Measurements from ENCODE around the gene LMTK3. TPM values are rescaled to one million over a fixed set of nuclear protein-coding genes. Genes with fewer than 3 reads are reported as not detected.

Gene LMTK3
- polyA plus RNA-seq, 1 donor (not counting 4 experiments of a cell fraction or from before 2014, with no cell fraction given), result 0.51 TPM

DNA sequence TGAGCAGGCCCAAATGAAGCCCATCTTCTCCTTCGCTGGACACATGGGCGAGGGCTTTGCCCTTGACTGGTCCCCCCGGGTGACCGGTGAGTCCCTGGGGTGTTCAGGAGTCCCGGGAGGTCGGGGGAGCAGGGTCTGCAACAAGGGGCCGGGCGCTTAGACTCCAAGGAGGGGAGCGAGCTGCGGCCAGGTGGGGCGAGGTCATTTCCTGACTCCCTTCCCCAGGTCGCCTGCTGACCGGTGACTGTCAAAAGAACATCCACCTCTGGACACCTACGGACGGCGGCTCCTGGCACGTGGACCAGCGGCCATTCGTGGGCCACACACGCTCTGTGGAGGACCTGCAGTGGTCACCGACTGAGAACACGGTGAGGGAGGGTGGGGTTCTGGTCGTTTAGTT, 61.2 kb downstream of the LMTK3 start:
- no peak overlapping the region for H2AFZ ChIP-seq (ENCODE audit: control insufficient read depth, low read length)
- H3K9me3 ChIP-seq (ENCODE audit: control insufficient read depth, low read depth, low read length), result no peaks in the 10 kb centered on the region
- no peak overlapping the region for H3K27ac ChIP-seq (ENCODE audit: control insufficient read depth, insufficient read depth, low read length)
- no peak overlapping the region for H3K4me3 ChIP-seq (ENCODE audit: control insufficient read depth in 2 of 3, extremely low read depth in 1 of 3, insufficient read depth in 2 of 3, low read depth in 1 of 3, low read length in 3 of 3)
- DNase-seq (ENCODE audit: low read depth, low spot score) (no peak), FAIRE-seq (no peak)
- H3K9ac ChIP-seq (ENCODE audit: control insufficient read depth, extremely low read depth, insufficient read depth, low read length), result no peak overlapping the region
- H3K27me3 ChIP-seq (ENCODE audit: control insufficient read depth, extremely low read depth, insufficient read depth, low read length), result no peaks in the 10 kb centered on the region
- no peaks in the 10 kb centered on the region for H3K9me1 ChIP-seq (ENCODE audit: control insufficient read depth, extremely low read depth, insufficient read depth, low read length)
- H4K20me1 ChIP-seq (ENCODE audit: control insufficient read depth, extremely low read depth, insufficient read depth, low read length), result peaks cover 3% of the 10 kb centered on the region
- peaks cover 4% of the 10 kb centered on the region for H3K4me1 ChIP-seq (ENCODE audit: control insufficient read depth, extremely low read depth, insufficient read depth, low read length)
- no peak for TF ChIP-seq EZH2 (IDR thresholded peaks at IDR 0.05; ENCODE audit: low read length)
- TF ChIP-seq, protein P1, sequence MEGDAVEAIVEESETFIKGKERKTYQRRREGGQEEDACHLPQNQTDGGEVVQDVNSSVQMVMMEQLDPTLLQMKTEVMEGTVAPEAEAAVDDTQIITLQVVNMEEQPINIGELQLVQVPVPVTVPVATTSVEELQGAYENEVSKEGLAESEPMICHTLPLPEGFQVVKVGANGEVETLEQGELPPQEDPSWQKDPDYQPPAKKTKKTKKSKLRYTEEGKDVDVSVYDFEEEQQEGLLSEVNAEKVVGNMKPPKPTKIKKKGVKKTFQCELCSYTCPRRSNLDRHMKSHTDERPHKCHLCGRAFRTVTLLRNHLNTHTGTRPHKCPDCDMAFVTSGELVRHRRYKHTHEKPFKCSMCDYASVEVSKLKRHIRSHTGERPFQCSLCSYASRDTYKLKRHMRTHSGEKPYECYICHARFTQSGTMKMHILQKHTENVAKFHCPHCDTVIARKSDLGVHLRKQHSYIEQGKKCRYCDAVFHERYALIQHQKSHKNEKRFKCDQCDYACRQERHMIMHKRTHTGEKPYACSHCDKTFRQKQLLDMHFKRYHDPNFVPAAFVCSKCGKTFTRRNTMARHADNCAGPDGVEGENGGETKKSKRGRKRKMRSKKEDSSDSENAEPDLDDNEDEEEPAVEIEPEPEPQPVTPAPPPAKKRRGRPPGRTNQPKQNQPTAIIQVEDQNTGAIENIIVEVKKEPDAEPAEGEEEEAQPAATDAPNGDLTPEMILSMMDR (optimal IDR thresholded peaks at IDR 0.05 in 1 of 3, IDR thresholded peaks at IDR 0.05 in 1 of 3, conservative IDR thresholded peaks at IDR 0.05 in 1 of 3; ENCODE audit: extremely low read depth in 1 of 3, insufficient read depth in 2 of 3, low read length in 3 of 3), result no peak
- H3K4me2 ChIP-seq (ENCODE audit: control insufficient read depth, extremely low read depth, insufficient read depth, low read depth, low read length), result no peak overlapping the region
- H3K36me3 ChIP-seq (ENCODE audit: control insufficient read depth in 2 of 2, extremely low read depth in 1 of 2, insufficient read depth in 2 of 2, low read length in 2 of 2), result peaks cover 31 to 48% of the 10 kb centered on the region in 2 experiments
- dilution Hi-C loops (cut with MboI; ENCODE audit: extremely low pct_ligation_motif_present, low sequenced_read_pairs), result no loop called here
- peaks cover 40% of the 10 kb centered on the region for H3K79me2 ChIP-seq (ENCODE audit: control insufficient read depth, insufficient read depth, low read length)

DNA sequence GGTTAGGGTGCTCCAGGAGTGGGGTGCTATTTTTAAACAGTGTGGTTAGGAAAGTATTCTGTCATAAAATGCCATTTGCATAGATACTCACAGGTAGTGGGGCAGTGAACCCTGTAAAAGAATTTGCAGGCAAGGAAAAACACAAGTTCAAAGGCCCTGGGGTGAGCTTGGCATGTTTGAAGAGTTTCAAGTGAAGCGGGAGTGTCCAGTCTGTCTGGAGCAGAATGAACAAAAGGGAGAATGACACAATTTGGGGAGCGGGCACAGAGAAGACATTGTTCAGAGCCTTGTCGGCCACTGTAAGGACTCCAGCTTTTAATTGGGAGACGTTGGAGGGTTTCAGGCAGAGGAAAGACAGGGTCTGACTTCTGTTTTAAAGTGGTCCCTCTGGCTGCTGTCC, 63.1 kb downstream of the LMTK3 start:
- Histone ChIP-seq H3K4me2 (ENCODE audit: control insufficient read depth, extremely low read depth, insufficient read depth, low read depth, low read length) (no peak overlapping the region), H3K27me3 (ENCODE audit: control insufficient read depth, extremely low read depth, insufficient read depth, low read length) (peaks cover 12% of the 10 kb centered on the region), H4K20me1 (ENCODE audit: control insufficient read depth, extremely low read depth, insufficient read depth, low read length) (peaks cover 3% of the 10 kb centered on the region), H3K9me3 (ENCODE audit: control insufficient read depth, low read depth, low read length) (no peaks in the 10 kb centered on the region), H3K36me3 (ENCODE audit: control insufficient read depth in 2 of 2, extremely low read depth in 1 of 2, insufficient read depth in 2 of 2, low read length in 2 of 2) (peaks cover 31 to 38% of the 10 kb centered on the region in 2 experiments), H3K27ac (ENCODE audit: control insufficient read depth, insufficient read depth, low read length) (no peak overlapping the region), H3K9me1 (ENCODE audit: control insufficient read depth, extremely low read depth, insufficient read depth, low read length) (no peaks in the 10 kb centered on the region), H3K4me3 (ENCODE audit: control insufficient read depth in 2 of 3, extremely low read depth in 1 of 3, insufficient read depth in 2 of 3, low read depth in 1 of 3, low read length in 3 of 3) (no peak overlapping the region), H3K4me1 (ENCODE audit: control insufficient read depth, extremely low read depth, insufficient read depth, low read length) (peaks cover 19% of the 10 kb centered on the region), H3K79me2 (ENCODE audit: control insufficient read depth, insufficient read depth, low read length) (peaks cover 33% of the 10 kb centered on the region), H3K9ac (ENCODE audit: control insufficient read depth, extremely low read depth, insufficient read depth, low read length) (no peak overlapping the region), H2AFZ (ENCODE audit: control insufficient read depth, low read length) (no peak overlapping the region)
- dilution Hi-C loops (cut with MboI; ENCODE audit: extremely low pct_ligation_motif_present, low sequenced_read_pairs), result no loop called here
- DNase-seq (ENCODE audit: low read depth, low spot score), result no peak
- FAIRE-seq, result no peak
- TF ChIP-seq, protein P1 (optimal IDR thresholded peaks at IDR 0.05 in 1 of 3, IDR thresholded peaks at IDR 0.05 in 1 of 3, conservative IDR thresholded peaks at IDR 0.05 in 1 of 3; ENCODE audit: extremely low read depth in 1 of 3, insufficient read depth in 2 of 3, low read length in 3 of 3), result no peak
- no peak for TF ChIP-seq EZH2 (IDR thresholded peaks at IDR 0.05; ENCODE audit: low read length)

Data from keratinocyte (primary cell).